Fibroblast of skin of abdomen (primary cell): ENCODE results near the gene PDIA6. TPM values are rescaled to one million over a fixed set of nuclear protein-coding genes. Genes with fewer than 3 reads are reported as not detected.

Experiments used
- DNase-seq: peaks from one replicate; pipeline ENCODE4 v3.0.0-alpha.2; 2013
- polyA plus RNA-seq, 2 experiments: library from polyadenylated mRNA; unstranded; fragments of 120-200 nt; gene quantifications; one replicate each; pipeline ENCODE4 v1.2.1, GENCODE V29; 2013; ENCODE audit not compliant: insufficient read length in 2 of 2

The PDIA6 gene
- polyA plus RNA-seq (2013, experiment 1 of 2; ENCODE audit: insufficient read length), result 432 TPM
- polyA plus RNA-seq (2013, experiment 2 of 2; ENCODE audit: insufficient read length), result 436 TPM

DNA sequence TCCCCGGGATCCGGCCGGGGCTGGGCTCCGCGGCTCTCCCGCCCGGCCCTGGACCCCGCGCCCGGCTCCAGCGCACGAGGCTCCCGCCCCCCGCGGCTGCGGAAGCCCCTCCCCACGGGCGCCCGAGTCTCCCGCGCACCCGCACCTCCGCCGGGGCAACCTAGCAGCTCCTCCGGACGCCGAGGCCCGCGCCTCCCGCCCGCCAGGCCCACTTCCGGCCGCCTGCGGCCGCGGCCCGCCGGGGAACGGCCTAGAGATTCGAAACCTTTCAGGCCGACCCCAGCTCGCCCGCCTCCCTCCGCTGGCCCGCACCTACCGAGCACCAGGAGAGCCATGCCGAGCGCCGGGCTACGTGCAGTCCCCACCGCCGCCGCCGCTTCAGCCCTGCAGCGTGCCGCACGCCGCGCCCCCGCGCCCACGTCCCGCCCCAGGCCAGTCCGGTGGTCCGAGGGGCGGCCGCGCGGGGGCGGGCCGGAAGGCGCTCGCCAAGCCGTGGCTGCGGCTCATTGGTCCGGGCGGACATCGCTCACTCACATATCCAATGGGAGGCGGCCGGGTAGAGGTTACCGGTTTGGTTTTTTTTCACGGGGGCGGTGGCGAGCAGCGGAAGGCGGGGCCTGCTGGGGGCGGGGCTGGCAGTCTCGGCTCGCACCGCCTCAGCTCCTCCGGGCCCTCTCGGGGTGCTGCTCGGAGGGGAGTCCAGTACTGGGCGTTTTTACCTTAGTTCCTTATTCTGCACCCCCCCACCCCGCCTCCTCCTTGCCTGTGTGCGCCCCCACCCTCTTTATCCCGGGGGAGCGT lies at the start of gene PDIA6:
Gene PDIA6 (minus strand): TSS at position 424 of the 801 bp plus-strand sequence. CDS start 89 bp downstream, at position 335.
- DNase-seq, result peak; percentile 97

GRCh38 chr2:10862330-10862729 lies 49.7 kb upstream of the PDIA6 start:
- no peak for DNase-seq

DNA sequence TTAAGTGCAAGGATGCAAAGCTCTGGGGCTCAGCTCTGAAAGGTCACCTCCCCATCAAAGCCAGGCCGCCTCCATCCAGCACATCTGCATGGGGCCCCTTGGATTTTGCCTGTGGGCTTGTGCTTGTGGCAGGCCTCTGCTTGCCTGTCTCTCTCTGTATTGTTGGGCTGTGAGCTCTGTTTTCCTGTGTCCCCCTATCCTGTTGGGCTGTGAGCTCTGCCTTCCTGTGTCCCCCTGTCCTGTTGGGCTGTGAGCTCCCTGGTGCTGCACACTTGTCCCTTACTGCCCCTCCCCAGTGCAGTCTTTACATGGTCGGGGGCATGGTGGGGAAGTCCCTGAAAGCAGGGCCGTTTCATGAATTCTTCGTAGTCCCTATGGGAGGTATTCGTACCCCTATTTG lies 49.2 kb upstream of the PDIA6 start:
- no peak for DNase-seq

- DNase-seq, result no peak
Observed at GRCh38 chr2:10860814-10861325, 48.3 kb upstream of the PDIA6 start.

DNA sequence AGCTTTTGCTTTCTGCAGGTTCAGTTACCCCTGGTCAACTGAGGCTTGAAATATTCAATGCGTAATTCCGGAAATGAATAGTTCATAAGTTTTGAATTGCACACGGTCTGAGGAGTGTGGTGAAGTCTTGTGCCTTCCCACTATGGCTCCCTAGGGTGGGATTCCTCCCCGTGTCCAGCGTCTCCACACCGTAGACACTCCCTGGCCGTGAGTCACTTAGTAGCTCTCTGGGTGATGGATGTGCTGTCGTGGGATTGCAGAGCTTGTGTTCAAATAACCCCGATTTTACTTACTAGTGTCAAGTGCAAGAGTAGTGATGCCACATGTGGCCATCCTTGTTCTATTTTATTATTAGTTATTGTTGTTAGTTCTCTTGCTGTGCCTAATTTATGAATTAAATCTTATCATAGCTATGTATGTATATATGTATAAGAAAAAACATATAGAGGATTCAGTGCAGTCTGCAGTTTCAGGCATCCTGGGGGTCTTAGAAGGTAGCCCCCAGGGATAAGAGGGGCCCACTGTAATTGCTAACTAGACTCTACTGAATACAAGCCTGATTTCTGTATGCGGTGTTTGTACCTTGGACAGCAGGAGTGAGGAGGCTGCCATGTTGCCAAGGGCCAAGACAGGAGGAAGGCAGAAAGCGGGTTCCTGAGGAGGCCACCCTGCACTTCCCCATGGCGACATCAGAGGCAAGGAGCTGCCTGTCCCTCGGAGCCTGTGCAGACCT lies 47.7 kb upstream of the PDIA6 start:
- DNase-seq, result no peak

DNA sequence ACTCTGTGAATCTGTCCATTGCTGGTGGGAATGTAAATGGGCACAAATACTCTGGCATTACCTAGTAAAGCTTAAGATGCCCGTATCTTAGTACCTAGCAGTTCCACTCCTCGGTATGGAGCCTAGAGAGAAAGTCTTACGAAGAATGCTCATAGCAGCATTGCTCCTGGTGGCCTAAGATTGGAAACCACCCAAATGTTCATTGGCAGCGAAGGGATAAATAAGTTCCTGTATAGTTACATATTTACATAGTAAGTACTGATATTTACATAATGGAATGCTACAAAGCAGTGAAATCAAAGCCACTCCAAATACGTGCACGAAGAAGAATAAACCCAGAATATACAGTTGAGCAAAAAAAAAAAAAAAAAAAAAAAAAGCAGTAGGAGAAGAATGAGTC lies 46.7 kb upstream of the PDIA6 start:
- no peak for DNase-seq

GRCh38 chr2:10848541-10848940 lies 36.0 kb upstream of the PDIA6 start:
- no peak for DNase-seq

DNA sequence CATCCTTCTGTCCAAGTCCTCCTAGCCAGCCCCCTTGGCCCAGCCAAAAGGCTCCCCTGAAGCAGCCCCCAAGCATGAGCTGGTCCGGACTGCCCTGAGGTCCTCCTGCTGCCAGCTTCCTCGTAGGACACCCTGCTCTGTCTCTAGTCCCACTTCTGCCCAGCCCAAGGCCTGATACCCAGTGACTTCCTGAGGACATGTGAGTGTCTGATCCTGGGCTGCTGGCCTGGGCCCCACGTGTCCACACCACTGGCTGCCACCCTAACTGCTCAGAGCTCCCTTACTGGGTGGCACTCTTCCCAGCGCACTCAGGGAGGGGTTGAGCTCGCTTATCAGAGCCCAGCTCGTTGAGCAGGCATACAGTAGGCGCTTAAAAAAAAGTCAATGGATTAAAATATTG lies 34.4 kb upstream of the PDIA6 start:
- no peak for DNase-seq

DNA sequence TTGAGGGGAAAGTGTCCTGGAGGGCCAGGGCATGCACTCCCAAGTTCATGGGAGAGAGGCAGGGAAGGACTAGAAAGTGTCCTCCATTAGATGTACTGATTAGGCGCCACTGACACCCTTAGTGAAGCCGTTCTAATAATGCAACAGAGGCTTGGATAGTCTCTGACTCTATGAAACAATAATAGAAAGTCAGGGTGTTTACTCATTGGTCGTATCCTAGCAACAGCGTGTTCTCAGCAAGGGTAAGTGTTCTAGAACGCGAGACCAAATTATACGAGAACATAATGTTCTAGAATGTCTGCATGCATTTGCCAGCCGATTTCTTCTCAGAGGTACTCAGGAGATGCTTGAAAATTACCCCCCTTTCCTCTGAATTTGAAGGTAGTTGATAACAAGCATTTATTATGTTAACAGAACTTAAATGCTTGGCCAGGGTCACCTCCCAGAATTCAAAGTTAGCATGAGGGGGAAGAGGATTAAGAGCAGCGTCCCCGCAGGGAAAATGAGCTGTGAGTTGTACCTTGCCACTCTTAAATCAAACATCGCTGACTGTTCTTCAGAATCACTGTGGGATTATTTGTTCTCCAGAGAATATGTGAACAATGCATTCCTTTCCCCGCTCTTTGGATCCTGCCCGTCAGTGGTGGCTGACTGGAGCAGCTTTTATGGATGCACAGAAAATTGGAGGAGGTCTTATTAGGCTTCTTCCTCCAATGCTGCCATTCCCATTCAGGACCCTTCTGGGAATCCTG lies 33.7 kb upstream of the PDIA6 start:
- no peak for DNase-seq

DNA sequence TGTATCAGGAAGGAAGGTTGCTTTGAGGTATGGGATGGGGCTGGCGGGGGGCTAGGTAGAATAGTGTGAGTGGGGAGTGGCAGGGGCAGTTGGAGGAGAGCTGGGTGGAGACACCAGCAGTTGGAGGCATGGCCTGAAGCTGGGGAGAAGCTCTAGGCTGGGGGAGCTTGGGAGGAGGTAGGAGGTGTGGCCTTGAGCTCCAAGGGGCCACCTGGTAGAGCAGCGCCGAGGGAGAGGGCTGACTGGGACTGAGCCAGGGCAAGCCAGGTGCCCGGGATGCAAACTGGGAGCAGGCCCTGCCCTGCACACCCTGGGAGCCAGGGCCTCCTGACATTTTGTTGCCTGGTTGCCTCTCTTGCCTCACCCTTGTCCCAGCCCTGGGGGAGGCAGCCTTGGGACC lies 33.1 kb upstream of the PDIA6 start:
- DNase-seq, result no peak

DNA sequence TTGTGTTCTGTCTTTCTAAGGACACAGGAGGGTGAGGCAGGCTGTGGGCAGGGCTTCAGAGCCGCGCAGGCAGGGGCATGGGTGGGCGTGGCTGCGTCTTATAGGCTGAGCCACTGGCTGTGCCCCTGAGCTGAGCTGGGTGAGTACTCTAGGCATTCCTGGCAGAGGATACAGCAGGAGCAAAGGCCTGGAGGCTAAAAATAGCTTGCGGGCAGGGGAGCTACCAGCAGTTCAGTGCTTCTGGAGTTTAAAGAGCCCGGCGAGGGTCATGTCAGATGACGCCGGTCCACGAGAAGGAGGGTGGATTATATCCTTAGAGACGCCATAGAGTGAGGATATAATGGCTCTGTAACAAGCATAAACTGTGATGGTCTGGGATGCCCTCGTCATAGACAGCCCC lies 31.5 kb upstream of the PDIA6 start:
- peak; percentile 27 for DNase-seq

GRCh38 chr2:10842506-10842905 lies 29.9 kb upstream of the PDIA6 start:
- no peak for DNase-seq

DNA sequence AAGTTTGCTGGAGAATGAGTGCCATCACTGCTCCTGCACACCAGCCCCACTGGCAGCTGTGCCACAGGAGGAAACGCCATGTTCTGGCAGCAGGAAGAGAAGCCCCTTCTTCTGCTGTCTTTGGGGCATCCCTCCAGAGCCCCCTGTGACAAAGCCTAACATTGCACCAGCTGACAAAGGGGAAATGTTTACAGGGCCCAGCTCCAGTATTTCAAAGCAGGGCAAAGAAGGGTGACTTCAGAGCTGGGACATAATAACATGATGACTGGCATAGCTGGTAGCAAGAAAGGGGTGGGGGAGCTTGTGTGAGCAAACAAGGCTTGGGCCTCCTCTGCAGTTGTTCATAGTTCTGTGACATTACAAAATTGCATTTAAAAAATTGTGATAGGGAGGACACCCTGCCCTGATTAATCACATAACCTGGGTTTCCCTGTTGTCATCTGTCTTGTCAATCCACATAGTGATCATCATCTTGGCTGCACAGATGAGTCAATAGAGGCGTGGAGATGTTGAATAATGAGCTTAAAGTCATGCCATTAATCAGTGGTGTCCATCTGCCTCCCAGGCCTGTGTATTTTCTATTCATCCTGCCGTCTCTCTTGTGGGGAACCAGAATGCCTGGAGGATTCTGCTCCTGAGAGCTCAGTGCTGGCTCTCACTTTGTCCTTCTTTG lies 29.1 kb upstream of the PDIA6 start:
- DNase-seq, result no peak

DNA sequence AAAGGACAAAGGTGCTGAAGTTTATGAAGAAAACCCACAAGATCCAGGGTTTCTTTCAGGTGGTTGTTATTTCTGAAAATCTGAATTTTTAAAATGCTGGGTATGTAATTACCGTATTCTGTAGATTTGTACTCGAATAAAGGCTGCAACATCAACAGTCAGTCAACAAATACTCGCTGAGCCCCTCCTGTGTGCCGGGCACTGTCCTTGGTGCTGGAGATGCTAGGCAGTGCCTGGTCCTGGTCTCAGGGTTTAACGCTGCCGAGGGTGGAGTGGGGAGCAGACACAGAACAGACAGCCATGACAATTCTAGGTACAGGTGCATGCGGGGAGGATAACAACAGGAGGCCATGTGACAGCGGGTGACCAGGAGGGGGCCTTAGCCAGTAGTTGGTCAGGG lies 27.2 kb upstream of the PDIA6 start:
- DNase-seq, result peak; percentile 25

- no peak for DNase-seq
Observed at GRCh38 chr2:10838734-10839133, 26.1 kb upstream of the PDIA6 start.

DNA sequence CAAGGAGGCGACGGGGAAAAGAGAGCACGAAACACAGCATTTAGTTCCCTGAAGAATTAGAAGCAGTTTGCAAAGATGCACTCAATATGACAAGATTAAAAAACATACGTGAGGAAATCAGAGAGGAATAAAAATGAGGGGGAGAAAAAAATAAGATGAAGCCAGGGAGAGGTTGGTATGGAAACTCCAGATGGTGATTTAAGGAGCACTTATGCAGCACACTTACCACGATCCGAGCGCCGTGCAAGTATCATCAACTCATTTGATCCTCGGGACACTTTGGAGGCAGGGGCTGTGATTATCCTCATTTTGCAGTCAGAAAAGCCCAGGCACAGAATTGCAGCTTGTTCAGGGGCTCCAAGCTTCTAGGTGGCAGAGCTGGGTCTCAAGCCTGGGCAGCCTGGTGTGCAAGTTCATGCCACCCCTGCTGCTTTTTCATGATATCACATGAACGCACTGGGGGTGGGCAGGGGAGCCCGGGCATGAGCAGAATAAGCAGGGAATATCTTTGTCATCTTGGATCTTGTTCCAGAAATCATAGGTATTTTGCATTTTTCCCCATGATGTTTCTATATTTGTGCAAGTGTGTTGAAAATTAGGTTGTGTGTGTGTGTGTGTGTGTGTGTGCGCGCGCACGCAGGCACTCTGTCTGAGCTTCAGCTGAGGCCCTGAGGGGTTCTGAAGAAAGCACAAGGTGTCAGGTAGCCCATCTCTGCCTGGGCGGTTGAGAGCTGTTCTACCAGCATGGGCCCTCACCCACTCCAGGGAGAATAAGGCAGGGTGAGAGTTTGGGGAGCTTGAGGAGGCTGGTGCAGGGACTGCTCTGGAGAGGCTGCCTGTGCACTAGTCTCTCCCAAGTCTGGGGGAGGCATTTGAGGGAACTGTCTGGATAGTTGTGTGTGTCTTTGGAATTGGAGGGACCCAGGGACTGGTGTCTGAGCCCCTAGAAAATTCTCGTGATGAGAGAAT lies 25.0 kb upstream of the PDIA6 start:
- no peak for DNase-seq

DNA sequence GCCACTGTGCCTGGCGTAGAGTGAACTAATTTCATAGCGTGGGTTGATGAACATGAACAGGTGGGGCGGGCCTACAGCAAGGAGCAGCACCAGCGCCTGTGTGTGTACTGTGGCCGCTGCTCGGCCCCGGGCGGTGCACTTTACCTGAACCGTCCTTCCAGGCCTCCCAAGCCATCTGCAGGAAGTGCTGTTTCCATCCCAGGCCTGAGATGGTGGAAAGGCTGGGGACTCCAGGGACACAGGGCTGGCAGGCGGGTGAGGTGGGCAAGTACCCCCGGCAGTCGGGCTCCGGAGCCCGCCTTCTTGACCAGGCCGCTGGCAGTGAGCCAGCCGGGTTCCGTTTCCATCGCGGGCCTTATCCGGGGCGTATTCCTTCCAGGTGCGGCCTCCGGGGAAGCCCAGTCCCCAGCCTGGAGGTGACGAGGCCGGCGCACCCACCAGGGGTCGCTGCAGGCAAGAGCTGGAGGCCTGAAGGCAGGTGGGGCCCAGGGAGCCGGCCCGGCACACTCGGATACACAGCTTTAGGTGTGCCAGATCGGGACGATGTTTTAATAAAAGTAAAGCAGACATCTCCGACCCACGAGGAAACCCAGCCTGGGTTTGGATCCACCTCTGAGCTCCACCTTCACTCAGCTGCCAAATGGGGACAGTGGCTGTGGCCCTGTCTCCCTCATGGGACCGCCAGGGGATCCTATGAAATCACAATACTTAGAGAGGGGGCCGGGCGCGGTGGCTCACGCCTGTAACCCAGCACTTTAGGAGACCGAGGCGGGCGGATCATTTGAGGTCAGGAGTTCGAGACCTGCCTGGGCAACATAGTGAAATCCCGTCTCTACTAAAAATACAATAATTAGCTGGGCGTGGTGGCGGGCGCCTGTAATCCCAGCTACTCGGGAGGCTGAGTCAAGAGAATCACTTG lies 22.7 kb upstream of the PDIA6 start:
- peak; percentile 20 for DNase-seq

GRCh38 chr2:10834068-10834655 lies 21.6 kb upstream of the PDIA6 start:
- DNase-seq, result no peak

DNA sequence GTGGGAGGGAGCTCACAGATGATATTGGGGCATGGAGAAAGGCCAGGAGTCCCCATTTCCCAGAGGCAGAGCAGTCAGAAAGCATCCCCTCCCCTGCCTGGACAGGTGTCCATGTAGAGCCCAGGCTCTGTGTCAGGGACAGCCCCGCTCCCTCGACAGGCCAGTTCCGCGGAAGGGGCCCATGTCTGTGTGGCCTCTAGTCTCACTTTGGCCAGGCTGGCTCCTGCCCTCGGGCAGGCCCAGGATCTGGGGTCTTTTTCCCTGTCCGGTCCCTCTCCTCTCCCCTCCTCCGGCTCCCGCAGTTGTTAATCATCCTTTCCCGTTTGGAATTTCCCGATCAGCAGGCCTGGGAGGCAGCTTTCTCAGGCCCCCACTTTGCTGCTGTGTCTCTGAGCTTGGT lies 20.4 kb upstream of the PDIA6 start:
- DNase-seq, result no peak
